ENCODE measurements around the gene RBM28. TPM values are rescaled to one million over a fixed set of nuclear protein-coding genes. Genes with fewer than 3 reads are reported as not detected.

The RBM28 gene
- total RNA-seq, 4 donors from 2014 or later, result 15.4 to 42.7 (median 19.1) TPM

- DNase-seq (ENCODE audit: low spot score in 2 of 2), result no peak
- no peak for TF ChIP-seq POLR2A (IDR thresholded peaks at IDR 0.05)
- TF ChIP-seq, protein P1, sequence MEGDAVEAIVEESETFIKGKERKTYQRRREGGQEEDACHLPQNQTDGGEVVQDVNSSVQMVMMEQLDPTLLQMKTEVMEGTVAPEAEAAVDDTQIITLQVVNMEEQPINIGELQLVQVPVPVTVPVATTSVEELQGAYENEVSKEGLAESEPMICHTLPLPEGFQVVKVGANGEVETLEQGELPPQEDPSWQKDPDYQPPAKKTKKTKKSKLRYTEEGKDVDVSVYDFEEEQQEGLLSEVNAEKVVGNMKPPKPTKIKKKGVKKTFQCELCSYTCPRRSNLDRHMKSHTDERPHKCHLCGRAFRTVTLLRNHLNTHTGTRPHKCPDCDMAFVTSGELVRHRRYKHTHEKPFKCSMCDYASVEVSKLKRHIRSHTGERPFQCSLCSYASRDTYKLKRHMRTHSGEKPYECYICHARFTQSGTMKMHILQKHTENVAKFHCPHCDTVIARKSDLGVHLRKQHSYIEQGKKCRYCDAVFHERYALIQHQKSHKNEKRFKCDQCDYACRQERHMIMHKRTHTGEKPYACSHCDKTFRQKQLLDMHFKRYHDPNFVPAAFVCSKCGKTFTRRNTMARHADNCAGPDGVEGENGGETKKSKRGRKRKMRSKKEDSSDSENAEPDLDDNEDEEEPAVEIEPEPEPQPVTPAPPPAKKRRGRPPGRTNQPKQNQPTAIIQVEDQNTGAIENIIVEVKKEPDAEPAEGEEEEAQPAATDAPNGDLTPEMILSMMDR (IDR thresholded peaks at IDR 0.05), result no peak
- intact Hi-C loops (cut with DNase I; ENCODE audit: low total_unique reads), result loop anchor here (5.0 kb wide), 1 partner anchor 36 kb away; no protein-coding TSS in a partner anchor
- WGBS, 2 donors, result 85 to 89% methylated on average over 25 to 35 of the region's 35 CpGs
- H3K4me3 ChIP-seq (ENCODE audit: low read depth, poor library complexity, severe bottlenecking), result no peak overlapping the region
Measured at GRCh38 chr7:128350708-128351295, 7.1 kb upstream of the RBM28 start.

GRCh38 chr7:128349466-128349825 lies 5.7 kb upstream of the RBM28 start:
- TF ChIP-seq, protein P1 (IDR thresholded peaks at IDR 0.05), result no peak
- no peak for TF ChIP-seq POLR2A (IDR thresholded peaks at IDR 0.05)
- intact Hi-C loops (cut with DNase I; ENCODE audit: low total_unique reads), result no loop called here
- 15 to 41% methylated on average over 4 of the region's 4 CpGs for WGBS, 2 donors
- no peak overlapping the region for H3K4me3 ChIP-seq (ENCODE audit: low read depth, poor library complexity, severe bottlenecking)
- no peak for DNase-seq (ENCODE audit: low spot score in 2 of 2)

DNA sequence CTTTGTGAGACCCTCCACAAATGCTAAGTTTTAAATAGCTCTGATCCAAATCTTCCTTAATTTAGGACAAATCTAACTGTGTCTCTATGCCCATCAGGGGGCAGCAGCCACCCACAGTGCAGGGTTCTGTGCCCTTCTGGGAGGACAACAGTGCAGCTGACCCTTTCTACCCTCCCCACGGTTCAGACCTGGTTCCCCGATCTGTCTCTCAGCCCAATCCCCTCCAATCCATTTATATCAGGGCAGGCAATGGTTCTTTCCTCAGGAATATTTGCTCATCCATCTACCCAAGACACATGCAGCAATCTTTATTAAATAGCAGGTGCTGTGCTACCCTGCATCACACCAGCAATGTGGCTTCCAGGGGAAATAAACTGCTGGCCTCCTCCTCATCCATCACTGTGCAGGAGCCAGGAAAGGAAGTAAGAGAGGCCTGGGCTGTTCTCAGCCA lies 4.0 kb upstream of the RBM28 start:
- TF ChIP-seq, protein P1 (IDR thresholded peaks at IDR 0.05), result no peak
- no peak for TF ChIP-seq POLR2A (IDR thresholded peaks at IDR 0.05)
- DNase-seq (ENCODE audit: low spot score in 2 of 2), result no peak
- 3 to 17% methylated on average over 2 of the region's 2 CpGs for WGBS, 2 donors
- H3K4me3 ChIP-seq (ENCODE audit: low read depth, poor library complexity, severe bottlenecking), result no peak overlapping the region
- intact Hi-C loops (cut with DNase I; ENCODE audit: low total_unique reads), result no loop called here

DNA sequence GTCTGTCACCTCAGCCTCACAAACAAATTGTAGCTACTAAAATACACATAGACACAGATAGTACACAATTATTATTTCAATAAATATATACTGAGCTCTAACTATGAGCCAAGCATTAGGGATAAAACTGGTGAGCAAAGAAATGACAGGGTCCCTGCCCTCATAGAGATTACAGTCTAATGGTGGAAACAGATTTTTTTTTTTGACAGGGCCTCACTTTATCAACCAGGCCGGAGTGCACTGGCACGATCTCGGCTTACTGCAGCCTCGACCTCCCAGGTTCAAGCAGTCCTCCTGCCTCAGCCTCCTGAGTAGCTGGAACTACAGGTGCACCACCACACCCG lies 695 bp upstream of the RBM28 start:
- H3K4me3 ChIP-seq (ENCODE audit: low read depth, poor library complexity, severe bottlenecking), result no peak overlapping the region
- TF ChIP-seq, protein P1 (IDR thresholded peaks at IDR 0.05), result no peak
- no peak for TF ChIP-seq POLR2A (IDR thresholded peaks at IDR 0.05)
- 90 to 92% methylated on average over 5 of the region's 5 CpGs for WGBS, 2 donors
- no peak for DNase-seq (ENCODE audit: low spot score in 2 of 2)
- intact Hi-C loops (cut with DNase I; ENCODE audit: low total_unique reads), result no loop called here

DNA sequence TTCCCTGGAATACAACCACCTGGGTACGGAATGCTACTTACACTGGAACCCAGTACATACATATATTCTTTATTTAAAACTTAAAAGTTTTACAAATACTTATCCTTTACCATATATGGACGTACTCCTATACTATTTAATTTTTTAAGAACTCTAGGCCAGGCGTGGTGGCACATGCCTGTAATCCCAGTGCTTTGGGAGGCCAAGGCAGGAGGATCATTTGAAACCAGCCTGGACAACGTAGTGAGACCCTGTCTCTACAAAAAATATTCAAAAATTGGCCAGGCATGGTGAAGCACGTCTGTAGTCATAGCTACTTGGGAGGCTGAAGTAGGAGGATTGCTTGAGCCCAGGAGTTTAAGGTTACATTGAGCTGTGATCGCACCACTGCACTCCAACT lies 2.0 kb downstream of the RBM28 start:
- intact Hi-C loops (cut with DNase I; ENCODE audit: low total_unique reads), result no loop called here
- no peak for TF ChIP-seq POLR2A (IDR thresholded peaks at IDR 0.05)
- TF ChIP-seq, protein P1 (IDR thresholded peaks at IDR 0.05), result no peak
- DNase-seq (ENCODE audit: low spot score in 2 of 2), result no peak
- no peak overlapping the region for H3K4me3 ChIP-seq (ENCODE audit: low read depth, poor library complexity, severe bottlenecking)
- 85% methylated on average over 6 of the region's 6 CpGs for WGBS, 2 donors

GRCh38 chr7:128335730-128336129 lies 8.0 kb downstream of the RBM28 start:
- intact Hi-C loops (cut with DNase I; ENCODE audit: low total_unique reads), result no loop called here
- H3K4me3 ChIP-seq (ENCODE audit: low read depth, poor library complexity, severe bottlenecking), result no peak overlapping the region
- no peak for DNase-seq (ENCODE audit: low spot score in 2 of 2)
- WGBS, 2 donors, result 89 to 94% methylated on average over 3 of the region's 3 CpGs
- TF ChIP-seq POLR2A (IDR thresholded peaks at IDR 0.05), result no peak
- TF ChIP-seq, protein P1 (IDR thresholded peaks at IDR 0.05), result no peak

Data from lower leg skin (tissue), 4 donors.